GM19035 (cell line): ENCODE measurements around the gene RNF220.
A peak's percentile ranks its signal among the peaks of the same experiment; 100 is the strongest.

Experiments
- ATAC-seq: cut with Tn5 transposase; IDR thresholded peaks from one replicate; pipeline ENCODE4 v1.9.1; 2021; ENCODE audit not compliant: unreplicated experiment

RNF220 gene

GRCh38 chr1:44576456-44577150 lies 171.5 kb downstream of the RNF220 start:
- ATAC-seq = no peak

- ATAC-seq = no peak
These were observed 176.2 kb downstream of the RNF220 start for GRCh38 chr1:44581205-44581604.

GRCh38 chr1:44584167-44584566 lies 179.1 kb downstream of the RNF220 start:
- ATAC-seq = no peak

GRCh38 chr1:44585315-44585920 lies 180.4 kb downstream of the RNF220 start:
- ATAC-seq = no peak

- no peak for ATAC-seq
These were observed 182.9 kb downstream of the RNF220 start for GRCh38 chr1:44587796-44588460.

- ATAC-seq = no peak
These were observed 183.6 kb downstream of the RNF220 start for GRCh38 chr1:44588551-44589210.

GRCh38 chr1:44590475-44590874 lies 185.4 kb downstream of the RNF220 start:
- no peak for ATAC-seq

GRCh38 chr1:44591381-44591780 lies 186.3 kb downstream of the RNF220 start:
- ATAC-seq = no peak

GRCh38 chr1:44592208-44593145 lies 187.4 kb downstream of the RNF220 start:
- no peak for ATAC-seq

GRCh38 chr1:44594353-44594752 lies 189.3 kb downstream of the RNF220 start:
- no peak for ATAC-seq

GRCh38 chr1:44594871-44595735 lies 190.0 kb downstream of the RNF220 start:
- peak; percentile 79 for ATAC-seq

- ATAC-seq = no peak
These were observed 191.5 kb downstream of the RNF220 start for GRCh38 chr1:44596511-44596910.

GRCh38 chr1:44598167-44598566 lies 193.1 kb downstream of the RNF220 start:
- no peak for ATAC-seq

GRCh38 chr1:44602634-44603628 lies 197.9 kb downstream of the RNF220 start:
- ATAC-seq = no peak

GRCh38 chr1:44603718-44604117 lies 198.7 kb downstream of the RNF220 start:
- no peak for ATAC-seq

- no peak for ATAC-seq
These were observed 199.3 kb downstream of the RNF220 start for GRCh38 chr1:44604157-44604955.

GRCh38 chr1:44605914-44606615 lies 201.0 kb downstream of the RNF220 start:
- no peak for ATAC-seq
